H1 (cell line): ENCODE measurements around the gene CGA. TPM values are rescaled to one million over a fixed set of nuclear protein-coding genes. Genes with fewer than 3 reads are reported as not detected.

Source experiments
- CTCF ChIA-PET: fragments of 300-600 bp; sonication (Branson Sonifier 250); formaldehyde crosslinking; loops from one replicate; lab custom pipeline; 2021; ENCODE audit not compliant: partially characterized antibody; lab: Charles Lee
- POLR2A ChIA-PET: fragments of 300-600 bp; sonication (Branson Sonifier 250); formaldehyde crosslinking; loops from one replicate; lab custom pipeline; 2021; ENCODE audit warnings: inconsistent platforms; ENCODE audit not compliant: partially characterized antibody; lab: Charles Lee
- DNase-seq, 2 experiments: peaks; one replicate each; pipeline versions ENCODE4 v3.0.0 to v3.0.0-alpha.2; 2010 to 2022; ENCODE audit warnings: low spot score in 2 of 2, low read depth in 1 of 2, mixed read lengths in 1 of 2
- FAIRE-seq: peaks from 2 replicates; lab custom pipeline; 2011; peaks lifted over from hg19 to GRCh38; lab: Jason Lieb, UNC
- H2AFZ ChIP-seq: 2 replicates; pipeline ENCODE4 v1.8.1; 2012; ENCODE audit warnings: low read length, inconsistent platforms
- H2AK5ac ChIP-seq: 2 replicates; pipeline ENCODE4 v1.6.1; 2013; ENCODE audit warnings: low read depth, low read length
- H2BK120ac ChIP-seq: replicated peaks from 2 replicates; pipeline ENCODE3; 2013; ENCODE audit warnings: low read depth, low read length, inconsistent platforms
- H2BK12ac ChIP-seq: 2 replicates; pipeline ENCODE4 v1.6.1; 2013; ENCODE audit warnings: low read depth, low read length
- H2BK15ac ChIP-seq: 2 replicates; pipeline ENCODE4 v1.6.1; 2013; ENCODE audit warnings: low read length
- H2BK20ac ChIP-seq: 2 replicates; pipeline ENCODE4 v1.6.1; 2013; ENCODE audit warnings: low read length
- H2BK5ac ChIP-seq: 2 replicates; pipeline ENCODE4 v1.6.1; 2013; ENCODE audit warnings: low read depth, low read length
- H3K14ac ChIP-seq: 2 replicates; pipeline ENCODE4 v1.6.1; 2013; ENCODE audit warnings: inconsistent platforms; ENCODE audit not compliant: insufficient read length
- H3K18ac ChIP-seq: 2 replicates; pipeline ENCODE4 v1.6.1; 2013; ENCODE audit warnings: low read length; ENCODE audit errors: extremely low read depth
- H3K23ac ChIP-seq: 2 replicates; pipeline ENCODE4 v1.6.1; 2013; ENCODE audit warnings: inconsistent platforms; ENCODE audit not compliant: insufficient read length
- H3K23me2 ChIP-seq: 2 replicates; pipeline ENCODE4 v1.6.1; 2013; ENCODE audit warnings: low read depth, low read length
- H3K27ac ChIP-seq: 2 replicates; pipeline ENCODE4 v1.6.1; 2011; ENCODE audit warnings: low read depth, low read length, inconsistent platforms
- H3K27me3 ChIP-seq, 4 experiments: replicated peaks in 1 of 4; 1 replicate in 1 of 4; 2 replicates in 3 of 4; pipeline versions ENCODE4 v1.6.1 to v1.8.1; 2011 to 2013; ENCODE audit warnings: low read length in 3 of 4, mild to moderate bottlenecking in 3 of 4, inconsistent platforms in 2 of 4, mixed read lengths in 2 of 4, moderate library complexity in 1 of 4; ENCODE audit not compliant: control insufficient read depth in 3 of 4, insufficient read depth in 3 of 4; ENCODE audit errors: extremely low read depth in 1 of 4
- H3K36me3 ChIP-seq, 4 experiments: 2 replicates each; pipeline versions ENCODE4 v1.6.1 to v1.8.1; 2011 to 2013; ENCODE audit warnings: mild to moderate bottlenecking in 4 of 4, low read length in 3 of 4, moderate library complexity in 2 of 4, control low read depth in 1 of 4, inconsistent platforms in 1 of 4; ENCODE audit not compliant: insufficient read depth in 4 of 4, control insufficient read depth in 2 of 4
- H3K4ac ChIP-seq: replicated peaks from 2 replicates; pipeline ENCODE3; 2013; ENCODE audit warnings: low read length, low read depth, mixed read lengths, inconsistent platforms; ENCODE audit not compliant: insufficient read length
- H3K4me1 ChIP-seq, 4 experiments: replicated peaks in 1 of 4; 1 replicate in 1 of 4; 2 replicates in 3 of 4; pipeline versions ENCODE4 v1.6.1 to v1.8.1; 2011 to 2013; ENCODE audit warnings: low read length in 3 of 4, inconsistent platforms in 2 of 4, mixed read lengths in 1 of 4; ENCODE audit not compliant: insufficient read depth in 4 of 4, control insufficient read depth in 3 of 4
- H3K4me2 ChIP-seq, 2 experiments: 2 replicates each; pipeline versions ENCODE4 v1.6.1 to v1.8.1; 2011 to 2013; ENCODE audit warnings: low read depth in 2 of 2, low read length in 2 of 2, control low read depth in 1 of 2, inconsistent platforms in 1 of 2, mild to moderate bottlenecking in 1 of 2; ENCODE audit not compliant: insufficient read depth in 1 of 2
- H3K4me3 ChIP-seq, 4 experiments: fragments of 200-600, 300-600 bp in 1 of 4; sonication (generic), shearing (Covaris generic), sonication (Bioruptor Twin) in 1 of 4; 2 replicates each; pipeline versions ENCODE4 v1.5.1 to v1.8.1; 2011 to 2016; ENCODE audit warnings: low read length in 4 of 4, low read depth in 3 of 4, control low read depth in 2 of 4, inconsistent platforms in 2 of 4, mild to moderate bottlenecking in 2 of 4, mixed read lengths in 1 of 4, moderate library complexity in 1 of 4; ENCODE audit not compliant: insufficient read depth in 2 of 4; ENCODE audit errors: extremely low read depth in 1 of 4
- H3K56ac ChIP-seq: replicated peaks from 2 replicates; pipeline ENCODE3; 2013; ENCODE audit warnings: low read depth, mild to moderate bottlenecking, mixed read lengths, low read length, inconsistent platforms; ENCODE audit not compliant: insufficient read length
- H3K79me1 ChIP-seq: 2 replicates; pipeline ENCODE4 v1.6.1; 2013; ENCODE audit warnings: low read depth, low read length, control low read depth
- H3K79me2 ChIP-seq, 2 experiments: 2 replicates each; pipeline versions ENCODE4 v1.6.1 to v1.8.1; 2012 to 2013; ENCODE audit warnings: low read length in 2 of 2, mild to moderate bottlenecking in 2 of 2, inconsistent platforms in 1 of 2; ENCODE audit not compliant: insufficient read depth in 2 of 2, control insufficient read depth in 1 of 2
- H3K9ac ChIP-seq, 4 experiments: replicated peaks in 1 of 4; 1 replicate in 1 of 4; 2 replicates in 3 of 4; pipeline versions ENCODE4 v1.6.1 to v1.8.1; 2011 to 2013; ENCODE audit warnings: low read depth in 3 of 4, low read length in 3 of 4, control low read depth in 2 of 4, mild to moderate bottlenecking in 2 of 4, moderate library complexity in 2 of 4, inconsistent platforms in 1 of 4; ENCODE audit errors: extremely low read depth in 1 of 4
- H3K9me3 ChIP-seq, 2 experiments: 2 replicates each; pipeline versions ENCODE4 v1.6.1 to v1.8.1; 2012 to 2013; ENCODE audit warnings: mild to moderate bottlenecking in 2 of 2, moderate library complexity in 2 of 2, control low read depth in 1 of 2, inconsistent platforms in 1 of 2, low read depth in 1 of 2, low read length in 1 of 2, mixed read lengths in 1 of 2; ENCODE audit not compliant: insufficient read depth in 2 of 2
- H4K20me1 ChIP-seq, 2 experiments: replicated peaks in 1 of 2; 2 replicates each; pipeline versions ENCODE3 to v1.8.1; 2011 to 2013; ENCODE audit warnings: inconsistent platforms in 2 of 2, low read length in 2 of 2, mild to moderate bottlenecking in 1 of 2; ENCODE audit not compliant: insufficient read depth in 2 of 2, control insufficient read depth in 1 of 2
- H4K5ac ChIP-seq: 2 replicates; pipeline ENCODE4 v1.6.1; 2013; ENCODE audit warnings: low read length, low read depth, mixed read lengths, inconsistent platforms; ENCODE audit not compliant: insufficient read length
- H4K8ac ChIP-seq: 2 replicates; pipeline ENCODE4 v1.8.0; 2013; ENCODE audit warnings: mild to moderate bottlenecking, moderate library complexity, low read length, inconsistent platforms; ENCODE audit not compliant: insufficient read depth; ENCODE audit errors: extremely low read depth
- H4K91ac ChIP-seq: replicated peaks from 2 replicates; pipeline ENCODE3; 2013; ENCODE audit warnings: low read length, mixed read lengths, inconsistent platforms; ENCODE audit not compliant: insufficient read length
- ASH2L ChIP-seq: fragments of 200-600, 300-600 bp; sonication (generic); IDR thresholded peaks from one replicate; pipeline ENCODE4 v1.7.1; 2017; ENCODE audit warnings: low read length
- JUND ChIP-seq: IDR thresholded peaks from 2 replicates; pipeline ENCODE4 v1.6.1; 2011; ENCODE audit warnings: mild to moderate bottlenecking, improper control_type of control experiment, low read length
- KDM5A ChIP-seq: fragments of 200-600 bp; IDR thresholded peaks from 2 replicates; pipeline ENCODE4 v1.7.1; 2012; ENCODE audit warnings: mild to moderate bottlenecking, low read length, inconsistent platforms, mixed read lengths
- NRF1 ChIP-seq: IDR thresholded peaks from 2 replicates; pipeline ENCODE4 v1.6.1; 2011; ENCODE audit warnings: mild to moderate bottlenecking, low read depth, low read length, improper control_type of control experiment
- RXRA ChIP-seq: IDR thresholded peaks from 2 replicates; pipeline ENCODE4 v1.6.1; 2011; ENCODE audit warnings: low read depth, mild to moderate bottlenecking, low read length, moderate library complexity; ENCODE audit not compliant: insufficient read depth
- SP4 ChIP-seq: IDR thresholded peaks from 2 replicates; pipeline ENCODE4 v1.6.1; 2012; ENCODE audit warnings: low read length, inconsistent platforms
- TAF7 ChIP-seq: optimal IDR thresholded peaks from 2 replicates; pipeline ENCODE3; 2011; ENCODE audit warnings: low read depth, mild to moderate bottlenecking, inconsistent platforms, low read length, moderate library complexity, borderline replicate concordance
- TBP ChIP-seq: IDR thresholded peaks from 2 replicates; pipeline ENCODE4 v1.6.1; 2011; ENCODE audit warnings: low read depth, low read length, improper control_type of control experiment
- WGBS, 2 experiments: shearing (Covaris generic) in 1 of 2; methylation state at CpG; one replicate each; pipeline versions ENCODE4 v1.1.6 to v1.1.7; 2013 to 2015; ENCODE audit warnings: low lambda C conversion rate in 2 of 2, mixed read lengths in 2 of 2, inconsistent platforms in 1 of 2, low coverage in 1 of 2, missing lambda C conversion rate in 1 of 2; ENCODE audit not compliant: insufficient replicate concordance in 2 of 2, insufficient coverage in 1 of 2, insufficient read length in 1 of 2; ENCODE audit errors: extremely low coverage in 1 of 2, missing lambda C conversion rate in 1 of 2; 5-methylcytosine and 5-hydroxymethylcytosine counted together
- polyA plus RNA-seq, 7 experiments: library from polyadenylated mRNA; depleted of rRNA in 3 of 7; stranded (reverse) in 5 of 7; unstranded in 2 of 7; fragments of >200 nt in 5 of 7; fragments of 200-250 nt in 2 of 7; gene quantifications; 1 replicate in 5 of 7; 2 replicates in 1 of 7; 4 replicates in 1 of 7; pipeline versions ENCODE4 v1.2.1 to v1.2.3, GENCODE V29; 2011 to 2013; ENCODE audit warnings: missing spikeins in 2 of 7, mixed read lengths in 2 of 7
- total RNA-seq: library from RNA; stranded (reverse); fragmentation: NEBNext Ultra II Directional; extraction: Animal tissue kit (Norgen Biotek cat#: 25700); gene quantifications from 2 replicates; pipeline ENCODE4 v1.2.1, GENCODE V29; 2021

CGA gene
- total and polyA plus RNA-seq, 2 of the 8 experiments (the other 6 are each of a cell fraction or from before 2014, with no cell fraction given): not detected

DNA sequence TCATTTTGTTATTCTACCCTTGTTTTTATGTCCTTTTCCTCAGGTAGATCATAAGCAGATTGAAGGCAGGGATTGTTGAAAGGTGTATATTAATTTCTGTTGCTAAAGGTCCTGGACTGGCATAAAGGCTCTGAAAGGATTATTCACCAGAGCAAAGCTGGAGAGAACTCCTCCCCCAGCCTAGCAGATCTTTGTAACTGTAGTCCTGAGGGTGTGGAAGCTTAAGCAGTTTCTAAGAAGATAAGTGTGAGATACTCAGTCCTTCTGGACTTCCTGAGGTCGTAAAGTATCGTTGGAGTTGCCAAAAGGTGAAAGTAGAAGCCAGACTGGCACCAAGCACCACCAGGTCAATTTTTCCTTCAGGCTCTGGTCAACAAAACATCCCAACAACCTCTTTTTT lies 24.2 kb downstream of the CGA start:
- no peaks in the 10 kb centered on the region for H3K79me2 ChIP-seq
- no peak overlapping the region for H2BK12ac ChIP-seq
- H3K14ac ChIP-seq: no peak overlapping the region
- POLR2A ChIA-PET: no interaction called here
- no peak overlapping the region for H3K18ac ChIP-seq
- no peak overlapping the region for H4K91ac ChIP-seq
- no peak overlapping the region for H2BK15ac ChIP-seq
- H2BK20ac ChIP-seq: no peak overlapping the region
- no peak overlapping the region for H2BK120ac ChIP-seq
- DNase-seq: no peak
- no peaks in the 10 kb centered on the region for H3K36me3 ChIP-seq
- H4K8ac ChIP-seq: no peak overlapping the region
- no peaks in the 10 kb centered on the region for H3K27me3 ChIP-seq
- H3K23me2 ChIP-seq: no peaks in the 10 kb centered on the region
- no peak overlapping the region for H3K4ac ChIP-seq
- 0 out of 2 replicates have a peak, but pooled peaks cover 2% of the 10 kb centered on the region for H3K79me1 ChIP-seq
- peaks cover 0 to 3% (median 1%) of the 10 kb centered on the region in 4 experiments; a peak in 1 of 7 replicates for H3K4me1 ChIP-seq
- WGBS, 2 experiments: 93% methylated on average over 2 of the region's 2 CpGs; no CpG with 5 or more reads in 1 of the 2 experiments
- H4K5ac ChIP-seq: no peak overlapping the region
- no peak overlapping the region for H3K4me3 ChIP-seq
- no peak overlapping the region for H3K27ac ChIP-seq
- H2AFZ ChIP-seq: 0 out of 2 replicates have a peak overlapping the region, but pooled peaks have one; percentile 55
- no peak overlapping the region for H2AK5ac ChIP-seq
- H4K20me1 ChIP-seq: no peaks in the 10 kb centered on the region
- CTCF ChIA-PET: interaction anchor here (1.2 to 6.7 kb wide), 3 partner anchors 9 to 595 kb away, joined by 3 to 67 read pairs (median 3); no protein-coding TSS in a partner anchor
- no peak overlapping the region for H3K56ac ChIP-seq
- FAIRE-seq: no peak
- no peak overlapping the region for H3K9ac ChIP-seq
- no peak overlapping the region for H3K23ac ChIP-seq
- H3K4me2 ChIP-seq: no peak overlapping the region
- no peak overlapping the region for H2BK5ac ChIP-seq
- no peaks in the 10 kb centered on the region for H3K9me3 ChIP-seq
- TF ChIP-seq TAF7 (no peak), KDM5A (no peak), ASH2L (no peak), NRF1 (no peak), TBP (no peak), JUND (no peak), RXRA (no peak), SP4 (no peak)
